PC-9 (cell line): ENCODE data around the gene SRSF2.

Experiments used
- CTCF ChIP-seq: fragments of 200-600 bp; sonication (generic); conservative IDR thresholded peaks from 2 replicates; pipeline ENCODE4 v1.6.1; 2017; ENCODE audit warnings: mixed run types, antibody characterized with exemption, mild to moderate bottlenecking, moderate library complexity
- EZH2 ChIP-seq: fragments of 200-600 bp; sonication (generic); IDR thresholded peaks from 2 replicates; pipeline ENCODE4 v1.8.0; 2017; ENCODE audit warnings: antibody characterized with exemption, low read depth

- no peak for TF ChIP-seq CTCF
- TF ChIP-seq EZH2: no peak
These were observed 23.4 kb downstream of the SRSF2 start for GRCh38 chr17:76713765-76714164.
